Keratinocyte (primary cell): Measurements from ENCODE around the gene MC1R. TPM values are rescaled to one million over a fixed set of nuclear protein-coding genes. Genes with fewer than 3 reads are reported as not detected.

Experiments used
- DNase-seq: peaks from one replicate; pipeline ENCODE4 v3.0.0-alpha.2; 2011; ENCODE audit warnings: low read depth, missing footprints, low spot score
- FAIRE-seq: peaks from 2 replicates; lab custom pipeline; 2011; peaks lifted over from hg19 to GRCh38; lab: Jason Lieb, UNC
- H2AFZ ChIP-seq: 2 replicates; pipeline ENCODE4 v1.6.0; 2012; ENCODE audit warnings: low read length, control low read depth, inconsistent platforms; ENCODE audit not compliant: control insufficient read depth
- H3K27ac ChIP-seq: 2 replicates; pipeline ENCODE4 v1.5.1; 2011; ENCODE audit warnings: low read length; ENCODE audit not compliant: control insufficient read depth, insufficient read depth
- H3K27me3 ChIP-seq: 3 replicates; pipeline ENCODE4 v1.6.0; 2011; ENCODE audit warnings: low read length; ENCODE audit not compliant: control insufficient read depth, insufficient read depth; ENCODE audit errors: extremely low read depth
- H3K36me3 ChIP-seq, 2 experiments: 2 replicates in 1 of 2; 3 replicates in 1 of 2; pipeline ENCODE4 v1.5.1; 2011; ENCODE audit warnings: low read length in 2 of 2, mild to moderate bottlenecking in 1 of 2; ENCODE audit not compliant: control insufficient read depth in 2 of 2, insufficient read depth in 2 of 2; ENCODE audit errors: extremely low read depth in 1 of 2
- H3K4me1 ChIP-seq: 3 replicates; pipeline ENCODE4 v1.5.1; 2011; ENCODE audit warnings: low read length; ENCODE audit not compliant: control insufficient read depth, insufficient read depth; ENCODE audit errors: extremely low read depth
- H3K4me2 ChIP-seq: 3 replicates; pipeline ENCODE4 v1.6.0; 2011; ENCODE audit warnings: low read depth, low read length; ENCODE audit not compliant: control insufficient read depth, insufficient read depth; ENCODE audit errors: extremely low read depth
- H3K4me3 ChIP-seq, 3 experiments: fragments of 200-600 bp in 1 of 3; sonication (generic) in 1 of 3; 2 replicates in 2 of 3; 3 replicates in 1 of 3; pipeline ENCODE4 v1.5.1; 2011 to 2016; ENCODE audit warnings: low read length in 3 of 3, mild to moderate bottlenecking in 3 of 3, control low read depth in 2 of 3, inconsistent platforms in 1 of 3, low read depth in 1 of 3, mixed read lengths in 1 of 3, mixed run types in 1 of 3, moderate library complexity in 1 of 3; ENCODE audit not compliant: control insufficient read depth in 2 of 3, insufficient read depth in 2 of 3; ENCODE audit errors: extremely low read depth in 1 of 3
- H3K79me2 ChIP-seq: 2 replicates; pipeline ENCODE4 v1.6.0; 2012; ENCODE audit warnings: low read length; ENCODE audit not compliant: control insufficient read depth, insufficient read depth
- H3K9ac ChIP-seq: 3 replicates; pipeline ENCODE4 v1.6.0; 2011; ENCODE audit warnings: low read length; ENCODE audit not compliant: control insufficient read depth, insufficient read depth; ENCODE audit errors: extremely low read depth
- H3K9me1 ChIP-seq: 3 replicates; pipeline ENCODE4 v1.6.0; 2011; ENCODE audit warnings: low read length; ENCODE audit not compliant: control insufficient read depth, insufficient read depth; ENCODE audit errors: extremely low read depth
- H3K9me3 ChIP-seq: 2 replicates; pipeline ENCODE4 v1.5.1; 2012; ENCODE audit warnings: low read depth, low read length; ENCODE audit not compliant: control insufficient read depth
- H4K20me1 ChIP-seq: 3 replicates; pipeline ENCODE4 v1.6.0; 2011; ENCODE audit warnings: low read length; ENCODE audit not compliant: control insufficient read depth, insufficient read depth; ENCODE audit errors: extremely low read depth
- EZH2 ChIP-seq: IDR thresholded peaks from one replicate; pipeline ENCODE4 v1.6.1; 2012; ENCODE audit warnings: inconsistent platforms, mild to moderate bottlenecking, low read length, moderate library complexity
- dilution Hi-C: fragments of 300-500 bp; cut with MboI; formaldehyde crosslinking; loops from one replicate; pipeline ENCODE4 v1.7.0; 2020; ENCODE audit warnings: low sequenced_read_pairs; ENCODE audit not compliant: extremely low pct_ligation_motif_present
- polyA plus RNA-seq, 5 experiments: library from polyadenylated mRNA; depleted of rRNA in 3 of 5; stranded (reverse) in 3 of 5; stranded (forward) in 1 of 5; unstranded in 1 of 5; fragments of >200 nt; gene quantifications; 1 replicate in 1 of 5; 2 replicates in 3 of 5; 3 replicates in 1 of 5; pipeline versions ENCODE4 v1.2.1 to v1.2.3, GENCODE V29; 2011 to 2012; ENCODE audit warnings: missing spikeins in 2 of 5, low read depth in 1 of 5, low replicate concordance in 1 of 5
- TF ChIP-seq, protein P1 (sequence below), 3 experiments: IDR thresholded peaks in 1 of 3; conservative IDR thresholded peaks in 1 of 3; optimal IDR thresholded peaks in 1 of 3; 2 replicates in 2 of 3; 3 replicates in 1 of 3; pipeline versions ENCODE3 to v1.5.1; 2011; ENCODE audit warnings: low read length in 3 of 3, mild to moderate bottlenecking in 3 of 3, moderate library complexity in 2 of 3, control low read depth in 1 of 3, inconsistent platforms in 1 of 3; ENCODE audit not compliant: insufficient read depth in 2 of 3; ENCODE audit errors: extremely low read depth in 1 of 3

MC1R gene
- polyA plus RNA-seq, 1 donor (not counting 4 experiments of a cell fraction or from before 2014, with no cell fraction given), result 1.1 TPM

- no peaks in the 10 kb centered on the region for H3K4me1 ChIP-seq
- no peak overlapping the region for H3K9ac ChIP-seq
- no peak overlapping the region for H2AFZ ChIP-seq
- DNase-seq (no peak), FAIRE-seq (no peak)
- no peak overlapping the region for H3K27ac ChIP-seq
- TF ChIP-seq EZH2, result no peak
- TF ChIP-seq, protein P1, sequence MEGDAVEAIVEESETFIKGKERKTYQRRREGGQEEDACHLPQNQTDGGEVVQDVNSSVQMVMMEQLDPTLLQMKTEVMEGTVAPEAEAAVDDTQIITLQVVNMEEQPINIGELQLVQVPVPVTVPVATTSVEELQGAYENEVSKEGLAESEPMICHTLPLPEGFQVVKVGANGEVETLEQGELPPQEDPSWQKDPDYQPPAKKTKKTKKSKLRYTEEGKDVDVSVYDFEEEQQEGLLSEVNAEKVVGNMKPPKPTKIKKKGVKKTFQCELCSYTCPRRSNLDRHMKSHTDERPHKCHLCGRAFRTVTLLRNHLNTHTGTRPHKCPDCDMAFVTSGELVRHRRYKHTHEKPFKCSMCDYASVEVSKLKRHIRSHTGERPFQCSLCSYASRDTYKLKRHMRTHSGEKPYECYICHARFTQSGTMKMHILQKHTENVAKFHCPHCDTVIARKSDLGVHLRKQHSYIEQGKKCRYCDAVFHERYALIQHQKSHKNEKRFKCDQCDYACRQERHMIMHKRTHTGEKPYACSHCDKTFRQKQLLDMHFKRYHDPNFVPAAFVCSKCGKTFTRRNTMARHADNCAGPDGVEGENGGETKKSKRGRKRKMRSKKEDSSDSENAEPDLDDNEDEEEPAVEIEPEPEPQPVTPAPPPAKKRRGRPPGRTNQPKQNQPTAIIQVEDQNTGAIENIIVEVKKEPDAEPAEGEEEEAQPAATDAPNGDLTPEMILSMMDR (optimal IDR thresholded peaks at IDR 0.05 in 1 of 3, IDR thresholded peaks at IDR 0.05 in 1 of 3, conservative IDR thresholded peaks at IDR 0.05 in 1 of 3; ENCODE audit: extremely low read depth in 1 of 3, insufficient read depth in 2 of 3, low read length in 3 of 3), result no peak
- no peaks in the 10 kb centered on the region for H4K20me1 ChIP-seq
- H3K4me2 ChIP-seq, result no peak overlapping the region
- H3K27me3 ChIP-seq, result no peaks in the 10 kb centered on the region
- H3K36me3 ChIP-seq, result peaks cover 31 to 40% of the 10 kb centered on the region in 2 experiments
- no peaks in the 10 kb centered on the region for H3K9me3 ChIP-seq
- H3K79me2 ChIP-seq, result peaks cover 10% of the 10 kb centered on the region
- dilution Hi-C loops, result no loop called here
- no peak overlapping the region for H3K4me3 ChIP-seq
- H3K9me1 ChIP-seq, result no peaks in the 10 kb centered on the region
These were observed 38.6 kb downstream of the MC1R start for GRCh38 chr16:89957216-89957785.

GRCh38 chr16:89958068-89958467, 39.4 kb downstream of the MC1R start:
- Histone ChIP-seq H3K36me3 (peaks cover 31 to 40% of the 10 kb centered on the region in 2 experiments), H3K79me2 (peaks cover 7% of the 10 kb centered on the region), H3K9me3 (no peaks in the 10 kb centered on the region), H3K9me1 (no peaks in the 10 kb centered on the region), H3K4me1 (no peaks in the 10 kb centered on the region), H3K27me3 (no peaks in the 10 kb centered on the region), H2AFZ (no peak overlapping the region), H3K4me2 (no peak overlapping the region), H4K20me1 (no peaks in the 10 kb centered on the region), H3K27ac (no peak overlapping the region), H3K4me3 (no peak overlapping the region), H3K9ac (no peak overlapping the region)
- DNase-seq (no peak), FAIRE-seq (no peak)
- dilution Hi-C loops, result no loop called here
- TF ChIP-seq, protein P1 (optimal IDR thresholded peaks at IDR 0.05 in 1 of 3, IDR thresholded peaks at IDR 0.05 in 1 of 3, conservative IDR thresholded peaks at IDR 0.05 in 1 of 3; ENCODE audit: extremely low read depth in 1 of 3, insufficient read depth in 2 of 3, low read length in 3 of 3), result no peak
